Tibial artery (tissue), 4 donors: ENCODE measurements around the gene VPS35L.

Experiments
- DNase-seq, 2 donors: peaks; one replicate each; pipeline ENCODE4 v3.0.0-alpha.2; 2019
- H3K27ac ChIP-seq, 2 donors: fragments of 200-600 bp; sonication (generic) in 1 of 2; 1 replicate in 1 of 2; 2 replicates in 1 of 2; pipeline ENCODE4 v1.5.1; 2018 to 2019; ENCODE audit warnings: mild to moderate bottlenecking in 1 of 2
- H3K27me3 ChIP-seq, 2 donors: fragments of 200-600 bp; sonication (generic) in 1 of 2; one replicate each; pipeline versions ENCODE4 v1.5.1 to v1.6.0; 2016 to 2019
- H3K36me3 ChIP-seq, 3 donors: fragments of 200-600 bp; sonication (generic) in 2 of 3; one replicate each; pipeline ENCODE4 v1.5.1; 2016 to 2019; ENCODE audit warnings: mild to moderate bottlenecking in 2 of 3
- H3K4me1 ChIP-seq, 4 donors: fragments of 200-600 bp; sonication (generic) in 2 of 4; 1 replicate in 3 of 4; 2 replicates in 1 of 4; pipeline ENCODE4 v1.5.1; 2016 to 2019
- H3K4me3 ChIP-seq, 2 donors: fragments of 200-600 bp; sonication (generic) in 1 of 2; 1 replicate in 1 of 2; 2 replicates in 1 of 2; pipeline ENCODE4 v1.5.1; 2018 to 2019; ENCODE audit warnings: mild to moderate bottlenecking in 2 of 2
- H3K9me3 ChIP-seq, 3 donors: fragments of 200-600 bp; sonication (generic) in 1 of 3; one replicate each; pipeline ENCODE4 v1.5.1; 2016 to 2019
- intact Hi-C: fragments of 100-400 bp; cut with DNase I; formaldehyde crosslinking; loops from one replicate; pipeline ENCODE4 v1.15.0; 2023; ENCODE audit warnings: low total_unique reads
- TF ChIP-seq, protein P1 (sequence below), 2 experiments: fragments of 200-600 bp in 1 of 2; fragments of 450-650 bp in 1 of 2; IDR thresholded peaks; one replicate each; pipeline ENCODE4 v1.5.1; 2017 to 2019; ENCODE audit warnings: antibody characterized with exemption in 2 of 2, mild to moderate bottlenecking in 1 of 2, moderate library complexity in 1 of 2

The VPS35L gene

DNA sequence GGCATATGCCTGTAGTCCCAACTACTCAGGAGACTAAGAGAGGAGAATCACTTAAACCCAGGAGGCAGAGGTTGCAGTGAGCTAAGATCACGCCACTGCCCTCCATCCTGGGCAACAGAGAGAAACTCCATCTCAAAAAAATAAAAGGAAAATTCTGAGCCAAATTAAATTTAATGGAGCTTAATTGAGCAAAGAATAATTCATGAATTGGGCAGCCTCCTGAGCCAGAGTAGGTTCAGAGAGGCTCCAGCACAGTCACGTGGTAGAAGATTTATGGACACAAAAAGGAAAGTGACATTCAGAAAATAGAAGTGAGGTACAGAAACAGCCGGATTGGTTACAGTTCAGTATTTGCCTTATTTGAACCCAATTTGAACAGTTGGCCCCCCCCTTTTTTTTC lies 10.9 kb downstream of the VPS35L start:
- H3K4me3 ChIP-seq = no peak overlapping the region
- H3K9me3 ChIP-seq = no peaks in the 10 kb centered on the region
- H3K27ac ChIP-seq = no peak overlapping the region
- no peak for DNase-seq
- H3K36me3 ChIP-seq = peaks cover 60 to 67% (median 66%) of the 10 kb centered on the region in 3 donors
- no peaks in the 10 kb centered on the region for H3K27me3 ChIP-seq
- TF ChIP-seq, protein P1, sequence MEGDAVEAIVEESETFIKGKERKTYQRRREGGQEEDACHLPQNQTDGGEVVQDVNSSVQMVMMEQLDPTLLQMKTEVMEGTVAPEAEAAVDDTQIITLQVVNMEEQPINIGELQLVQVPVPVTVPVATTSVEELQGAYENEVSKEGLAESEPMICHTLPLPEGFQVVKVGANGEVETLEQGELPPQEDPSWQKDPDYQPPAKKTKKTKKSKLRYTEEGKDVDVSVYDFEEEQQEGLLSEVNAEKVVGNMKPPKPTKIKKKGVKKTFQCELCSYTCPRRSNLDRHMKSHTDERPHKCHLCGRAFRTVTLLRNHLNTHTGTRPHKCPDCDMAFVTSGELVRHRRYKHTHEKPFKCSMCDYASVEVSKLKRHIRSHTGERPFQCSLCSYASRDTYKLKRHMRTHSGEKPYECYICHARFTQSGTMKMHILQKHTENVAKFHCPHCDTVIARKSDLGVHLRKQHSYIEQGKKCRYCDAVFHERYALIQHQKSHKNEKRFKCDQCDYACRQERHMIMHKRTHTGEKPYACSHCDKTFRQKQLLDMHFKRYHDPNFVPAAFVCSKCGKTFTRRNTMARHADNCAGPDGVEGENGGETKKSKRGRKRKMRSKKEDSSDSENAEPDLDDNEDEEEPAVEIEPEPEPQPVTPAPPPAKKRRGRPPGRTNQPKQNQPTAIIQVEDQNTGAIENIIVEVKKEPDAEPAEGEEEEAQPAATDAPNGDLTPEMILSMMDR (IDR thresholded peaks at IDR 0.05) = no peak
- no peaks in the 10 kb centered on the region for H3K4me1 ChIP-seq
- intact Hi-C loops = no loop called here

DNA sequence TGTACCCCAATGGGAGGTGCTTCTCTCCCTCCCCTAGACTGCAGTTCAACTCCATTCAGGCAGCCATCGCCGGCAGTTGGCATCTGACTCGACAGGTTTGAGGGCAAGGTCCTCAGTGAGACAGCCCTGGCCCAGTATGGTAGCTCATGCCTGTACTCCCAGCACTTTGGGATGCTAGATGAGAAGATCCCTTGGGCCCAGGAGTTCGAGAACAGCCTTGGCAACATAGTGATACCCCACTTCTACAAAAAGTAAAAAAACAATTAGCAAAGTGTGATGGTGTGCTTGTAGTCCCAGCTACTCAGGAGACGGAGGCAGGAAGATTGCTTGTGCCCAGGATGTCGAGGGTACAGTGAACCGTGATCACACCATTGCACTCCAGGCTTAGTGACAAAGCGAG lies 12.1 kb downstream of the VPS35L start:
- intact Hi-C loops = no loop called here

DNA sequence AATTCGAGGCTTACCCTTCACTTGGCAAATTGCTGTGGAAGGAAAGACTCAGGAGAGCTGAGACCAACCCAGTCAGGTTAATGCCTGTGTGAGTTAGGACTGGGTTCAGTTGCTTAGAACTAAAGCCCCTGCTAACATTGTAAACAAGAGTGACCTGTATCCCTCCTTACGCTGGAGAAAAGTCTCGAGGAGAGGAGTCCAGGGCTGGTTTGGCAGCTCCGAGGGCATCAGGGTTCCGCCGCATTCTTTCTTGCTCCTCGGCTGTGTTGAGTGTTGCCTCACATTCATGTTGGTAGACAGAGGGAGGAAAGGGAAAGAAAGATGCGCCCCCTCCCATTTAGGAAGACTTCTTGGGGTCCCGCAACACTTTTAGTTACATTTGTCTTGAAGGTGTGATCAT lies 18.5 kb downstream of the VPS35L start:
- TF ChIP-seq, protein P1 (IDR thresholded peaks at IDR 0.05) = no peak
- Histone ChIP-seq H3K27ac (no peak overlapping the region), H3K4me1 (no peaks in the 10 kb centered on the region), H3K36me3 (peaks cover 78 to 98% (median 81%) of the 10 kb centered on the region in 3 donors), H3K27me3 (no peaks in the 10 kb centered on the region), H3K9me3 (no peaks in the 10 kb centered on the region), H3K4me3 (no peak overlapping the region)
- no peak for DNase-seq
- intact Hi-C loops = no loop called here

More for the DNA sequence above, 12.1 kb downstream of the VPS35L start:
- H3K4me1 ChIP-seq = no peaks in the 10 kb centered on the region
- H3K27me3 ChIP-seq = no peaks in the 10 kb centered on the region
- no peaks in the 10 kb centered on the region for H3K9me3 ChIP-seq
- no peak overlapping the region for H3K4me3 ChIP-seq
- H3K27ac ChIP-seq = no peak overlapping the region
- no peak for DNase-seq
- TF ChIP-seq, protein P1 (IDR thresholded peaks at IDR 0.05) = no peak
- peaks cover 67 to 79% (median 74%) of the 10 kb centered on the region in 3 donors for H3K36me3 ChIP-seq

DNA sequence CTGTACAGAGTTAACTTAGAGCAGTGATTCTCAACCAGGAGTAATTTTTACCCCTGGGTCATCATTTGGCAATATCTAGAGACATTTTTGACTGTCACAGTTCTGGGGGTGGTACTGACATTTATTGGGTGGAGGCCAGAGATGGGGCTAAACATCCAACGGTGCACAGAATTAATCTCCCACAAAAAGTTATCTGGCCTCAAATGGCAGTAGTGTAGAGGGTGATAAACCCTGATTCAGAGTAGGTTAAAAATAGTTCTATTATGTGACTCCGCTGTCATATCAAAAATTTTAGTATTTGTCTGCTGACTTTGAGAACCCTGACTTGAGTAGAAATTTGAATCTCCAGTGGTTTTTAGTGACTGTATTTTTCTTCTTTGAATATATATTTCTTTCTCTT lies 19.1 kb downstream of the VPS35L start:
- intact Hi-C loops = no loop called here
- H3K27ac ChIP-seq = no peak overlapping the region
- TF ChIP-seq, protein P1 (IDR thresholded peaks at IDR 0.05) = no peak
- no peaks in the 10 kb centered on the region for H3K9me3 ChIP-seq
- DNase-seq = no peak
- peaks cover 78 to 98% (median 81%) of the 10 kb centered on the region in 3 donors for H3K36me3 ChIP-seq
- H3K27me3 ChIP-seq = no peaks in the 10 kb centered on the region
- no peaks in the 10 kb centered on the region for H3K4me1 ChIP-seq
- no peak overlapping the region for H3K4me3 ChIP-seq

DNA sequence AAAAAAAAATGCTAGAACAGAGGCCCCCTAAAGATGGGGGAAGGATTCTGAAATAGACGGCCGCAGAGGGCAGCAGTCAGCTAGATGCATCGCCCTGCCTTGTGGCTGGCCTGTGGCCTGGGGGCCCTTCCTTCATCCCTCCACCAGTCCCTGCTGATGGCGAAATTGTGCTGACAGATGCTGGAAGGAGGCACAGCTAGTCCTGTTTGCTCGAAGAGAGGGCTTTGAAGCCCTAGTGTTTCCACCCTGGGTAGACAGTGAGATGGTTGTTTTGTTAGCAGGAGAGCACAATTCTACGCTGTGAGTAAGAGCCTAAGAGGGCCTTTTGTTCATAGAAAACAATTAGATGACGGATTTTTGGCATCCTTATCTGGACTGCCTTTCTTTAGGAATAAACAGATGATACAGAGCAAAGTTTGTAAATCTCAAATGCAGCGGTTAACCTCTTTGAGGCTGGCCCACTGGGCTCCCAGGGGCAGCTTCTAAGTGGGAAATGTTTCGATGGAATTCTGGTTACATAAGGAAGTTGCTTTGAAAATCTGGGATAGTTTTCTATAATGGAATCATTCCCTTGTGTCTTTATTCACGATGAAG lies 23.0 kb downstream of the VPS35L start:
- no peaks in the 10 kb centered on the region for H3K4me1 ChIP-seq
- no peak for DNase-seq
- no peaks in the 10 kb centered on the region for H3K9me3 ChIP-seq
- peaks cover 81 to 98% (median 91%) of the 10 kb centered on the region in 3 donors for H3K36me3 ChIP-seq
- no peaks in the 10 kb centered on the region for H3K27me3 ChIP-seq
- TF ChIP-seq, protein P1 (IDR thresholded peaks at IDR 0.05) = no peak
- H3K4me3 ChIP-seq = no peak overlapping the region
- H3K27ac ChIP-seq = no peak overlapping the region
- intact Hi-C loops = no loop called here
